Liver (tissue), 9 donors: Measurements from ENCODE around the gene CELF4. TPM values are rescaled to one million over a fixed set of nuclear protein-coding genes. Genes with fewer than 3 reads are reported as not detected.

Experiments used
- DNase-seq: peaks from one replicate; pipeline ENCODE4 v3.0.0-alpha.2; 2017; ENCODE audit warnings: low spot score
- H3K27ac ChIP-seq, 2 donors: one replicate each; pipeline ENCODE4 v1.7.0; 2013; ENCODE audit warnings: inconsistent platforms in 2 of 2, low read length in 2 of 2, control low read depth in 1 of 2, low read depth in 1 of 2, mild to moderate bottlenecking in 1 of 2
- H3K27me3 ChIP-seq, 4 donors: one replicate each; pipeline versions ENCODE4 v1.6.1 to v1.7.0; 2013; ENCODE audit warnings: low read length in 3 of 4, inconsistent platforms in 1 of 4, mild to moderate bottlenecking in 1 of 4, moderate library complexity in 1 of 4; ENCODE audit not compliant: control insufficient read depth in 4 of 4, insufficient read depth in 4 of 4
- H3K36me3 ChIP-seq, 4 donors: one replicate each; pipeline versions ENCODE4 v1.6.1 to v1.7.0; 2013; ENCODE audit warnings: low read length in 3 of 4, mild to moderate bottlenecking in 3 of 4, low read depth in 1 of 4, moderate library complexity in 1 of 4; ENCODE audit not compliant: control insufficient read depth in 4 of 4, insufficient read depth in 3 of 4
- H3K4me1 ChIP-seq, 4 donors: one replicate each; pipeline versions ENCODE4 v1.6.1 to v1.7.0; 2013; ENCODE audit warnings: low read length in 3 of 4, mild to moderate bottlenecking in 3 of 4, moderate library complexity in 1 of 4; ENCODE audit not compliant: control insufficient read depth in 4 of 4, insufficient read depth in 4 of 4
- H3K4me3 ChIP-seq, 3 donors: one replicate each; pipeline versions ENCODE4 v1.6.1 to v1.7.0; 2013; ENCODE audit warnings: low read length in 3 of 3, control low read depth in 1 of 3, low read depth in 1 of 3, mild to moderate bottlenecking in 1 of 3
- H3K9ac ChIP-seq, 2 donors: one replicate each; pipeline ENCODE4 v1.7.0; 2013; ENCODE audit warnings: low read length in 2 of 2, mild to moderate bottlenecking in 2 of 2, moderate library complexity in 2 of 2, control low read depth in 1 of 2, low read depth in 1 of 2
- H3K9me3 ChIP-seq, 4 donors: one replicate each; pipeline versions ENCODE4 v1.6.1 to v1.7.0; 2013; ENCODE audit warnings: low read length in 3 of 4; ENCODE audit not compliant: control insufficient read depth in 4 of 4
- ATF3 ChIP-seq: IDR thresholded peaks from 2 replicates; pipeline ENCODE4 v1.6.1; 2016; ENCODE audit warnings: antibody characterized with exemption
- CTCF ChIP-seq: fragments of 150-350 bp; IDR thresholded peaks from 2 replicates; pipeline ENCODE4 v1.5.1; 2017; ENCODE audit warnings: improper control_type of control experiment, low read depth, low read length; ENCODE audit not compliant: missing input control
- EGR1 ChIP-seq, 2 donors: IDR thresholded peaks; 2 replicates each; pipeline ENCODE4 v1.6.1; 2016 to 2018; ENCODE audit warnings: antibody characterized with exemption in 2 of 2, low read depth in 2 of 2
- FOXA1 ChIP-seq: IDR thresholded peaks from 2 replicates; pipeline ENCODE4 v1.6.1; 2016; ENCODE audit warnings: antibody characterized with exemption
- FOXA2 ChIP-seq: IDR thresholded peaks from 2 replicates; pipeline ENCODE4 v1.6.1; 2016; ENCODE audit warnings: antibody characterized with exemption
- GABPA ChIP-seq, 2 donors: IDR thresholded peaks in 1 of 2; conservative IDR thresholded peaks in 1 of 2; 2 replicates each; pipeline ENCODE4 v1.6.1; 2016; ENCODE audit warnings: antibody characterized with exemption in 2 of 2, mild to moderate bottlenecking in 1 of 2, moderate library complexity in 1 of 2
- HNF4A ChIP-seq, 2 donors: conservative IDR thresholded peaks; 2 replicates each; pipeline ENCODE4 v1.6.1; 2016; ENCODE audit warnings: antibody characterized with exemption in 2 of 2, mild to moderate bottlenecking in 2 of 2
- HNF4G ChIP-seq: IDR thresholded peaks from 2 replicates; pipeline ENCODE4 v1.6.1; 2016; ENCODE audit warnings: antibody characterized with exemption
- JUND ChIP-seq, 2 donors: IDR thresholded peaks; 2 replicates each; pipeline ENCODE4 v1.6.1; 2016; ENCODE audit warnings: antibody characterized with exemption in 2 of 2
- NR2F2 ChIP-seq: IDR thresholded peaks from 2 replicates; pipeline ENCODE4 v1.6.1; 2016; ENCODE audit warnings: antibody characterized with exemption
- RAD21 ChIP-seq, 2 donors: IDR thresholded peaks; 2 replicates each; pipeline ENCODE4 v1.6.1; 2016; ENCODE audit warnings: antibody characterized with exemption in 2 of 2, mild to moderate bottlenecking in 2 of 2
- REST ChIP-seq: IDR thresholded peaks from 2 replicates; pipeline ENCODE4 v1.6.1; 2016; ENCODE audit warnings: antibody characterized with exemption, mild to moderate bottlenecking
- RXRA ChIP-seq, 2 donors: IDR thresholded peaks; 2 replicates each; pipeline ENCODE4 v1.6.1; 2017 to 2018; ENCODE audit warnings: antibody characterized with exemption in 2 of 2, mild to moderate bottlenecking in 1 of 2
- SP1 ChIP-seq: IDR thresholded peaks from 2 replicates; pipeline ENCODE4 v1.6.1; 2018; ENCODE audit warnings: antibody characterized with exemption, mild to moderate bottlenecking
- TAF1 ChIP-seq: conservative IDR thresholded peaks from 2 replicates; pipeline ENCODE4 v1.6.1; 2016; ENCODE audit warnings: antibody characterized with exemption, mild to moderate bottlenecking
- YY1 ChIP-seq: IDR thresholded peaks from 2 replicates; pipeline ENCODE4 v1.6.1; 2016; ENCODE audit warnings: antibody characterized with exemption, mild to moderate bottlenecking
- WGBS: extraction: QIAGEN DNeasy Blood & Tissue Kit; methylation state at CpG from one replicate; pipeline ENCODE4 v1.1.7; 2013; 5-methylcytosine and 5-hydroxymethylcytosine counted together
- polyA plus RNA-seq, 2 donors: library from polyadenylated mRNA; stranded (reverse) in 1 of 2; unstranded in 1 of 2; fragments of 200-250 nt in 1 of 2; fragments of >200 nt in 1 of 2; fragmentation: Nextera tagmentation in 1 of 2; extraction: Ambion mirVana in 1 of 2; gene quantifications; one replicate each; pipeline versions ENCODE4 v1.2.1 to v1.2.3, GENCODE V29; 2013 to 2015
- total RNA-seq, 2 donors: library from RNA; depleted of rRNA; stranded (reverse); fragments of >200 nt; gene quantifications; one replicate each; pipeline ENCODE4 v1.2.3, GENCODE V29; 2014
- donor health status: healthy.
- donor health status: healthy.
- donor health status: healthy.
- donor health status: healthy.
- donor health status: healthy.

CELF4 gene
- total and polyA plus RNA-seq, 4 donors = 0.08 to 0.28 (median 0.21) TPM; not detected in 1

- no peaks in the 10 kb centered on the region for H3K36me3 ChIP-seq
- H3K27ac ChIP-seq = no peak overlapping the region
- H3K4me3 ChIP-seq = no peak overlapping the region
- H3K9ac ChIP-seq = no peak overlapping the region
- no peaks in the 10 kb centered on the region for H3K27me3 ChIP-seq
- H3K9me3 ChIP-seq = no peaks in the 10 kb centered on the region
- no peak for TF ChIP-seq NR2F2
- no peak for TF ChIP-seq FOXA1
- TF ChIP-seq YY1 = no peak
- no peak for TF ChIP-seq REST
- no peak for TF ChIP-seq CTCF
- no peak for TF ChIP-seq ATF3
- TF ChIP-seq HNF4G = no peak
- TF ChIP-seq RAD21 (IDR thresholded peaks at IDR 0.05) = no peak
- TF ChIP-seq GABPA (IDR thresholded peaks at IDR 0.05 in 1 of 2, conservative IDR thresholded peaks at IDR 0.05 in 1 of 2) = no peak
- no peak for TF ChIP-seq JUND (IDR thresholded peaks at IDR 0.05)
- WGBS = 75% methylated on average over 19 of the region's 19 CpGs
- H3K4me1 ChIP-seq = no peaks in the 10 kb centered on the region
- no peak for DNase-seq
These were observed 19.9 kb downstream of the CELF4 start for GRCh38 chr18:37545461-37546271.

GRCh38 chr18:37544713-37545112 lies 20.9 kb downstream of the CELF4 start:
- no peaks in the 10 kb centered on the region for H3K36me3 ChIP-seq
- no peak overlapping the region for H3K27ac ChIP-seq
- no peaks in the 10 kb centered on the region for H3K4me1 ChIP-seq
- DNase-seq = no peak
- no peak overlapping the region for H3K4me3 ChIP-seq
- no peak overlapping the region for H3K9ac ChIP-seq
- H3K27me3 ChIP-seq = no peaks in the 10 kb centered on the region
- TF ChIP-seq YY1 (no peak), TAF1 (no peak), FOXA2 (no peak), HNF4A (conservative IDR thresholded peaks at IDR 0.05) (no peak), RXRA (IDR thresholded peaks at IDR 0.05) (no peak), SP1 (no peak), NR2F2 (no peak), EGR1 (IDR thresholded peaks at IDR 0.05; ENCODE audit: low read depth in 2 of 2) (no peak), GABPA (IDR thresholded peaks at IDR 0.05 in 1 of 2, conservative IDR thresholded peaks at IDR 0.05 in 1 of 2) (no peak)
- H3K9me3 ChIP-seq = no peaks in the 10 kb centered on the region
- WGBS = 69% methylated on average over 5 of the region's 5 CpGs
